Measurements from ENCODE around the gene TGFBR3. TPM values are rescaled to one million over a fixed set of nuclear protein-coding genes. Genes with fewer than 3 reads are reported as not detected.

TGFBR3 gene
- total RNA-seq, 1 experiment from 2014 or later, result 3.1 TPM

GRCh38 chr1:91816031-91816430, 69.9 kb downstream of the TGFBR3 start:
- Histone ChIP-seq H3K27ac (ENCODE audit: low read depth, low read length, poor library complexity, severe bottlenecking) (no peak overlapping the region), H3K9me3 (ENCODE audit: low read depth, low read length, poor library complexity, severe bottlenecking) (no peaks in the 10 kb centered on the region), H3K36me3 (ENCODE audit: insufficient read depth, low read length, poor library complexity, severe bottlenecking) (no peaks in the 10 kb centered on the region), H3K27me3 (replicated peaks; ENCODE audit: insufficient read depth, low read depth, low read length, poor library complexity) (no peaks in the 10 kb centered on the region), H3K4me3 (ENCODE audit: low read depth, low read length, poor library complexity, severe bottlenecking) (no peak overlapping the region), H3K4me1 (ENCODE audit: insufficient read depth, low read length, poor library complexity, severe bottlenecking) (peaks cover 20% of the 10 kb centered on the region)
- no peak for DNase-seq (ENCODE audit: low spot score)
- ChIA-PET POLR2A (ENCODE audit: low non-redundant PET) (no interaction called here), CTCF (no interaction called here)
- no TSS peak for BruUV-seq (replicated peaks)
- TF ChIP-seq EZH2 (IDR thresholded peaks at IDR 0.05; ENCODE audit: borderline replicate concordance, low read depth, low read length, poor library complexity, severe bottlenecking), result no peak
- TF ChIP-seq CTCF (conservative IDR thresholded peaks at IDR 0.05; ENCODE audit: low read depth, low read length), result no peak
- intact Hi-C loops (cut with micrococcal nuclease; ENCODE audit: unreplicated experiment), result no loop called here

- no peak for DNase-seq (ENCODE audit: low spot score)
- ChIA-PET POLR2A (ENCODE audit: low non-redundant PET) (no interaction called here), CTCF (no interaction called here)
- no peak overlapping the region for H3K4me3 ChIP-seq (ENCODE audit: low read depth, low read length, poor library complexity, severe bottlenecking)
- no peaks in the 10 kb centered on the region for H3K36me3 ChIP-seq (ENCODE audit: insufficient read depth, low read length, poor library complexity, severe bottlenecking)
- TF ChIP-seq CTCF (conservative IDR thresholded peaks at IDR 0.05; ENCODE audit: low read depth, low read length), result no peak
- no peak for TF ChIP-seq EZH2 (IDR thresholded peaks at IDR 0.05; ENCODE audit: borderline replicate concordance, low read depth, low read length, poor library complexity, severe bottlenecking)
- no peaks in the 10 kb centered on the region for H3K27me3 ChIP-seq (replicated peaks; ENCODE audit: insufficient read depth, low read depth, low read length, poor library complexity)
- intact Hi-C loops (cut with micrococcal nuclease; ENCODE audit: unreplicated experiment), result no loop called here
- no peaks in the 10 kb centered on the region for H3K9me3 ChIP-seq (ENCODE audit: low read depth, low read length, poor library complexity, severe bottlenecking)
- H3K27ac ChIP-seq (ENCODE audit: low read depth, low read length, poor library complexity, severe bottlenecking), result no peak overlapping the region
- peaks cover 20% of the 10 kb centered on the region for H3K4me1 ChIP-seq (ENCODE audit: insufficient read depth, low read length, poor library complexity, severe bottlenecking)
- no TSS peak for BruUV-seq (replicated peaks)
These were observed 71.5 kb downstream of the TGFBR3 start for GRCh38 chr1:91814448-91814847.

GRCh38 chr1:91813813-91814212, 72.1 kb downstream of the TGFBR3 start:
- peaks cover 20% of the 10 kb centered on the region for H3K4me1 ChIP-seq (ENCODE audit: insufficient read depth, low read length, poor library complexity, severe bottlenecking)
- H3K27ac ChIP-seq (ENCODE audit: low read depth, low read length, poor library complexity, severe bottlenecking), result no peak overlapping the region
- ChIA-PET POLR2A (ENCODE audit: low non-redundant PET) (no interaction called here), CTCF (no interaction called here)
- no peak overlapping the region for H3K4me3 ChIP-seq (ENCODE audit: low read depth, low read length, poor library complexity, severe bottlenecking)
- intact Hi-C loops (cut with micrococcal nuclease; ENCODE audit: unreplicated experiment), result no loop called here
- no peaks in the 10 kb centered on the region for H3K36me3 ChIP-seq (ENCODE audit: insufficient read depth, low read length, poor library complexity, severe bottlenecking)
- no peaks in the 10 kb centered on the region for H3K27me3 ChIP-seq (replicated peaks; ENCODE audit: insufficient read depth, low read depth, low read length, poor library complexity)
- TF ChIP-seq EZH2 (IDR thresholded peaks at IDR 0.05; ENCODE audit: borderline replicate concordance, low read depth, low read length, poor library complexity, severe bottlenecking) (no peak), CTCF (conservative IDR thresholded peaks at IDR 0.05; ENCODE audit: low read depth, low read length) (no peak)
- no TSS peak for BruUV-seq (replicated peaks)
- DNase-seq (ENCODE audit: low spot score), result no peak
- no peaks in the 10 kb centered on the region for H3K9me3 ChIP-seq (ENCODE audit: low read depth, low read length, poor library complexity, severe bottlenecking)

Measured in A673 (cell line).